Type B pancreatic cell (in vitro differentiated cells): ENCODE results near the gene IL24. TPM values are rescaled to one million over a fixed set of nuclear protein-coding genes. Genes with fewer than 3 reads are reported as not detected.

Experiments used
- DNase-seq: peaks from one replicate; pipeline ENCODE4 v3.0.0; 2021; ENCODE audit warnings: mixed read lengths; ENCODE audit not compliant: unreplicated experiment; ENCODE audit errors: extremely low spot score
- H3K27ac Mint-ChIP-seq: 2 replicates; pipeline ENCODE4 v1.8.0; 2021; ENCODE audit warnings: mild to moderate bottlenecking, mixed read lengths
- H3K27me3 Mint-ChIP-seq: 2 replicates; pipeline ENCODE4 v1.8.0; 2021; ENCODE audit warnings: mixed read lengths
- H3K36me3 Mint-ChIP-seq: 2 replicates; pipeline ENCODE4 v1.8.0; 2021; ENCODE audit warnings: mixed read lengths
- H3K4me1 Mint-ChIP-seq: one replicate; pipeline ENCODE4 v1.8.0; 2021; ENCODE audit warnings: mixed read lengths; ENCODE audit not compliant: unreplicated experiment
- H3K4me3 Mint-ChIP-seq: 2 replicates; pipeline ENCODE4 v1.8.0; 2021; ENCODE audit warnings: mild to moderate bottlenecking, mixed read lengths
- H3K9me3 Mint-ChIP-seq: 2 replicates; pipeline ENCODE4 v1.8.0; 2021; ENCODE audit warnings: mixed read lengths
- CTCF ChIP-seq: fragments of 200-600 bp; sonication (generic); conservative IDR thresholded peaks from 2 replicates; pipeline ENCODE4 v1.5.0; 2021; ENCODE audit warnings: antibody characterized with exemption, mild to moderate bottlenecking
- total RNA-seq: library from RNA; stranded (reverse); gene quantifications from 2 replicates; pipeline ENCODE4 v1.2.1, GENCODE V29; 2021; ENCODE audit warnings: low replicate concordance

The IL24 gene
- total RNA-seq, 1 donor from 2014 or later = not detected

GRCh38 chr1:206951318-206952100 is 54.3 kb downstream of the IL24 start:
- no peak for TF ChIP-seq CTCF
- no peak overlapping the region for H3K4me3 Mint-ChIP-seq
- no peaks in the 10 kb centered on the region for H3K36me3 Mint-ChIP-seq
- DNase-seq = no peak
- peak overlapping the region; percentile 44 for H3K27ac Mint-ChIP-seq
- H3K9me3 Mint-ChIP-seq = no peaks in the 10 kb centered on the region
- H3K27me3 Mint-ChIP-seq = peaks cover 11% of the 10 kb centered on the region
- H3K4me1 Mint-ChIP-seq = peaks cover 46% of the 10 kb centered on the region

GRCh38 chr1:206952171-206952570 is 54.9 kb downstream of the IL24 start:
- H3K27me3 Mint-ChIP-seq = peaks cover 6% of the 10 kb centered on the region
- no peak for TF ChIP-seq CTCF
- peak overlapping the region; percentile 44 for H3K27ac Mint-ChIP-seq
- no peaks in the 10 kb centered on the region for H3K36me3 Mint-ChIP-seq
- no peak for DNase-seq
- no peaks in the 10 kb centered on the region for H3K9me3 Mint-ChIP-seq
- no peak overlapping the region for H3K4me3 Mint-ChIP-seq
- H3K4me1 Mint-ChIP-seq = peaks cover 48% of the 10 kb centered on the region

GRCh38 chr1:206953126-206953525 is 55.9 kb downstream of the IL24 start:
- TF ChIP-seq CTCF = no peak
- DNase-seq = no peak
- Mint-ChIP-seq H3K36me3 (no peaks in the 10 kb centered on the region), H3K4me1 (peaks cover 47% of the 10 kb centered on the region), H3K9me3 (no peaks in the 10 kb centered on the region), H3K27ac (no peak overlapping the region), H3K4me3 (no peak overlapping the region), H3K27me3 (peaks cover under 1% of the 10 kb centered on the region)

GRCh38 chr1:206953626-206954025 is 56.4 kb downstream of the IL24 start:
- no peak for TF ChIP-seq CTCF
- H3K27ac Mint-ChIP-seq = no peak overlapping the region
- no peaks in the 10 kb centered on the region for H3K27me3 Mint-ChIP-seq
- no peak overlapping the region for H3K4me3 Mint-ChIP-seq
- no peak for DNase-seq
- H3K36me3 Mint-ChIP-seq = no peaks in the 10 kb centered on the region
- H3K4me1 Mint-ChIP-seq = peaks cover 46% of the 10 kb centered on the region
- H3K9me3 Mint-ChIP-seq = no peaks in the 10 kb centered on the region

Other genes starting within 250 kb of the IL24 start
- 62.3 and 63.1 TPM in 2 replicates for gene MAPKAPK2, start 212.5 kb upstream of the IL24 start, total RNA-seq
- gene IL19, start 126.7 kb upstream of the IL24 start, total RNA-seq = not detected in 2 replicates
- gene IL10, start 124.9 kb upstream of the IL24 start, total RNA-seq = not detected in 2 replicates
- gene IL20, start 31.8 kb upstream of the IL24 start, total RNA-seq = not detected in 2 replicates
- gene FCMR, start 24.5 kb downstream of the IL24 start, total RNA-seq = 0.58 and 0.81 TPM in 2 replicates
- 16.9 and 30.1 TPM in 2 replicates for gene PIGR, start 49.0 kb downstream of the IL24 start, total RNA-seq
- gene FCAMR, start 73.0 kb downstream of the IL24 start, total RNA-seq = not detected in 2 replicates
- gene C1orf116, start 135.3 kb downstream of the IL24 start, total RNA-seq = 50.4 and 108 TPM in 2 replicates
- gene YOD1, start 153.8 kb downstream of the IL24 start, total RNA-seq = 12.3 and 15.0 TPM in 2 replicates
- 18.7 and 31.4 TPM in 2 replicates for gene PFKFB2, start 155.8 kb downstream of the IL24 start, total RNA-seq
- 0.36 and 4.4 TPM in 2 replicates for gene C4BPB, start 191.4 kb downstream of the IL24 start, total RNA-seq
- 0.87 and 6.8 TPM in 2 replicates for gene C4BPA, start 206.8 kb downstream of the IL24 start, total RNA-seq